Pericardium fibroblast (primary cell): ENCODE measurements around the gene RTP1. TPM values are rescaled to one million over a fixed set of nuclear protein-coding genes. Genes with fewer than 3 reads are reported as not detected.

Experiments used
- total RNA-seq: library from RNA; depleted of rRNA; stranded (reverse); fragments of >200 nt; gene quantifications from 2 replicates; pipeline ENCODE4 v1.2.3, GENCODE V29; 2015

The RTP1 gene, protein sequence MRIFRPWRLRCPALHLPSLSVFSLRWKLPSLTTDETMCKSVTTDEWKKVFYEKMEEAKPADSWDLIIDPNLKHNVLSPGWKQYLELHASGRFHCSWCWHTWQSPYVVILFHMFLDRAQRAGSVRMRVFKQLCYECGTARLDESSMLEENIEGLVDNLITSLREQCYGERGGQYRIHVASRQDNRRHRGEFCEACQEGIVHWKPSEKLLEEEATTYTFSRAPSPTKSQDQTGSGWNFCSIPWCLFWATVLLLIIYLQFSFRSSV
- not detected in 2 replicates for total RNA-seq

GRCh38 chr3:187197335-187197649, at the start of gene RTP1:
Gene RTP1, plus strand, starts transcription at chr3:187197486. Its CDS starts 30 bp downstream, at chr3:187197516.

Other genes with a start within 250 kb of the RTP1 start
- gene RPL39L, start 58.0 kb upstream of the RTP1 start, total RNA-seq, result 19.2 and 20.5 TPM in 2 replicates
- gene MASP1, start 94.3 kb downstream of the RTP1 start, total RNA-seq, result 1.7 and 15.3 TPM in 2 replicates
- 0.35 TPM in 1 of 2 replicates, not detected in the other for gene RTP4, start 170.9 kb downstream of the RTP1 start, total RNA-seq